Endodermal cell (in vitro differentiated cells): Measurements from ENCODE around the gene GPR39. TPM values are rescaled to one million over a fixed set of nuclear protein-coding genes. Genes with fewer than 3 reads are reported as not detected.
A peak's percentile ranks its signal among the peaks of the same experiment; 100 is the strongest.
"Not testable (repeated sequence)": the region's sequence is repeated elsewhere in the genome, so short reads cannot be mapped to it uniquely, and the experiment has no call there.

Experiments
- DNase-seq: peaks from one replicate; pipeline ENCODE4 v3.0.0-alpha.2; 2017
- H3K27ac ChIP-seq: 2 replicates; pipeline ENCODE4 v1.5.1; 2013; ENCODE audit warnings: mild to moderate bottlenecking, low read depth, low read length, moderate library complexity
- H3K27me3 ChIP-seq: 2 replicates; pipeline ENCODE4 v1.6.1; 2013; ENCODE audit warnings: mild to moderate bottlenecking, low read length, moderate library complexity; ENCODE audit not compliant: insufficient read depth, control insufficient read depth, poor library complexity, severe bottlenecking
- H3K36me3 ChIP-seq: 2 replicates; pipeline ENCODE4 v1.7.0; 2013; ENCODE audit warnings: mild to moderate bottlenecking, low read length, moderate library complexity; ENCODE audit not compliant: control insufficient read depth, insufficient read depth
- H3K4me1 ChIP-seq: one replicate; pipeline ENCODE4 v1.7.0; 2013; ENCODE audit warnings: low read length; ENCODE audit not compliant: control insufficient read depth, insufficient read depth
- H3K4me3 ChIP-seq: 2 replicates; pipeline ENCODE4 v1.5.1; 2013; ENCODE audit warnings: mild to moderate bottlenecking, low read length, moderate library complexity
- H3K9ac ChIP-seq: 2 replicates; pipeline ENCODE4 v1.6.1; 2013; ENCODE audit warnings: mild to moderate bottlenecking, low read length, moderate library complexity; ENCODE audit not compliant: poor library complexity, severe bottlenecking; ENCODE audit errors: extremely low read depth
- H3K9me3 ChIP-seq: 2 replicates; pipeline ENCODE4 v1.6.1; 2013; ENCODE audit warnings: mild to moderate bottlenecking, low read length, moderate library complexity; ENCODE audit not compliant: control insufficient read depth
- H3K27ac Mint-ChIP-seq: 2 replicates; pipeline ENCODE4 v1.8.0; 2020; ENCODE audit warnings: mixed read lengths
- H3K27me3 Mint-ChIP-seq: 2 replicates; pipeline ENCODE4 v1.8.0; 2021; ENCODE audit warnings: mild to moderate bottlenecking, mixed read lengths; ENCODE audit not compliant: insufficient read depth
- H3K36me3 Mint-ChIP-seq: 2 replicates; pipeline ENCODE4 v1.8.0; 2020; ENCODE audit warnings: low read depth, mixed read lengths
- H3K4me1 Mint-ChIP-seq: 2 replicates; pipeline ENCODE4 v1.8.0; 2020; ENCODE audit warnings: mixed read lengths
- H3K4me3 Mint-ChIP-seq: 2 replicates; pipeline ENCODE4 v1.8.0; 2020; ENCODE audit warnings: mild to moderate bottlenecking, moderate library complexity, mixed read lengths
- H3K9me3 Mint-ChIP-seq: 2 replicates; pipeline ENCODE4 v1.8.0; 2020; ENCODE audit warnings: mild to moderate bottlenecking, mixed read lengths
- WGBS, 2 experiments: methylation state at CpG; one replicate each; pipeline versions ENCODE4 v1.1.5 to v1.1.7; 2013; ENCODE audit warnings: missing lambda C conversion rate in 2 of 2, mixed read lengths in 1 of 2; ENCODE audit not compliant: insufficient coverage in 1 of 2, insufficient read length in 1 of 2; 5-methylcytosine and 5-hydroxymethylcytosine counted together
- total RNA-seq, 2 donors: library from RNA; stranded (reverse); fragmentation: NEBNext Ultra II Directional in 1 of 2; extraction: Animal tissue kit (Norgen Biotek cat#: 25700) in 1 of 2; gene quantifications; 2 replicates in 1 of 2; 3 replicates in 1 of 2; pipeline ENCODE4 v1.2.1, GENCODE V29; 2021
- TF ChIP-seq, protein P1 (sequence below): fragments of 200-600 bp; sonication (generic); conservative IDR thresholded peaks from 2 replicates; pipeline ENCODE4 v1.5.0; 2021; ENCODE audit warnings: antibody characterized with exemption, mild to moderate bottlenecking

Gene GPR39
- total RNA-seq, 2 donors from 2014 or later = 9.4 to 14.6 TPM

DNA sequence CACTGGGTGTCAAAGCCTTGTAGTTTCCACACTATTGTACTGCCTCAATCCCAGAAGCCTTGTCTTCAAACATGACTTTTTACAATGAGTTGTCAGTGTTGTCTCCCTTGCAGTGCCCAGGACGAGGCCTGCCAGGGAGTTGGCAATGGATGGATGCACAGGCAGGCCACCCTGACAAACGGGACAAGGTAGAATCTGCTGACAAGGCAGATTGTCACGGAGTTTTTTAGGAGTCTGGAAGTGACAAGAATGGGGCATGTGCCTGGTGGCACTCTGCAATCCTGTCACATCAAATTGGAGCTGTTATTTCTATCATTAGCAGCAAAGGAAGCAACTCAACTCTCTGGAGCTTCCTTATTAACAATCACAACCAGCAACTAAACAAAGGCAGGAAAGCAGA is 25.2 kb upstream of the GPR39 start:
- Mint-ChIP-seq H3K27me3 (no peaks in the 10 kb centered on the region), H3K27ac (no peak overlapping the region)

DNA sequence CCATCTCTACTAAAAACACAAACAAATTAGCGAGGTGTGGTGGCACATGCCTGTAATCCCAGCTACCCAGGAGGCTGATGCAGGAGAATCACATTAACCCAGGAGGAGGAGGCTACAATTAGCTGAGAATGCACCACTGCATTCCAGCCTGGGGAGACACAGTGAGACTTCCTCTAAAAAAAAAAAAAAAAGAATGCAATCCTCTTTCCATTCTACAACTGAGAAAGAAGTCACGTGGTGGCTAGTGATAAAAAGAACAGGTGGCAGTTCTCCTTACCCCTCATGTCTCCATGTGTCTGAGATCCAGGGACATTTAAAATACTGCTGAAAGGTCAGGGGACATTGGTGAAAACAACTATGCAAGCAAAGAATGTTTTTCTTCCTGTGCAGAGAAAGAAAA is 24.4 kb upstream of the GPR39 start:
- 11% methylated on average over 2 of the region's 2 CpGs; no CpG with 5 or more reads in 1 of the 2 experiments for WGBS, 2 experiments
- H3K4me3 ChIP-seq = no peak overlapping the region
- H3K36me3 Mint-ChIP-seq = no peaks in the 10 kb centered on the region
- no peak overlapping the region for H3K27ac ChIP-seq
- no peaks in the 10 kb centered on the region for H3K36me3 ChIP-seq
- H3K9ac ChIP-seq = no peak overlapping the region
- H3K4me3 Mint-ChIP-seq = no peak overlapping the region
- peak overlapping the region; percentile 24 for H3K27ac Mint-ChIP-seq
- TF ChIP-seq, protein P1, sequence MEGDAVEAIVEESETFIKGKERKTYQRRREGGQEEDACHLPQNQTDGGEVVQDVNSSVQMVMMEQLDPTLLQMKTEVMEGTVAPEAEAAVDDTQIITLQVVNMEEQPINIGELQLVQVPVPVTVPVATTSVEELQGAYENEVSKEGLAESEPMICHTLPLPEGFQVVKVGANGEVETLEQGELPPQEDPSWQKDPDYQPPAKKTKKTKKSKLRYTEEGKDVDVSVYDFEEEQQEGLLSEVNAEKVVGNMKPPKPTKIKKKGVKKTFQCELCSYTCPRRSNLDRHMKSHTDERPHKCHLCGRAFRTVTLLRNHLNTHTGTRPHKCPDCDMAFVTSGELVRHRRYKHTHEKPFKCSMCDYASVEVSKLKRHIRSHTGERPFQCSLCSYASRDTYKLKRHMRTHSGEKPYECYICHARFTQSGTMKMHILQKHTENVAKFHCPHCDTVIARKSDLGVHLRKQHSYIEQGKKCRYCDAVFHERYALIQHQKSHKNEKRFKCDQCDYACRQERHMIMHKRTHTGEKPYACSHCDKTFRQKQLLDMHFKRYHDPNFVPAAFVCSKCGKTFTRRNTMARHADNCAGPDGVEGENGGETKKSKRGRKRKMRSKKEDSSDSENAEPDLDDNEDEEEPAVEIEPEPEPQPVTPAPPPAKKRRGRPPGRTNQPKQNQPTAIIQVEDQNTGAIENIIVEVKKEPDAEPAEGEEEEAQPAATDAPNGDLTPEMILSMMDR = peak; percentile 50
- H3K9me3 ChIP-seq = peaks cover 5% of the 10 kb centered on the region
- no peaks in the 10 kb centered on the region for H3K27me3 Mint-ChIP-seq
- H3K27me3 ChIP-seq = no peaks in the 10 kb centered on the region
- no peaks in the 10 kb centered on the region for H3K4me1 ChIP-seq
- peaks cover 20% of the 10 kb centered on the region for H3K4me1 Mint-ChIP-seq
- H3K9me3 Mint-ChIP-seq = peaks cover 3% of the 10 kb centered on the region
- peak; percentile 85 for DNase-seq

More for the DNA sequence above, 25.2 kb upstream of the GPR39 start:
- H3K9me3 Mint-ChIP-seq = peaks cover 3% of the 10 kb centered on the region
- H3K4me3 Mint-ChIP-seq = no peak overlapping the region
- WGBS, 2 experiments = 92 to 94% methylated on average over 3 of the region's 3 CpGs
- H3K27ac ChIP-seq = no peak overlapping the region
- TF ChIP-seq, protein P1 = no peak
- peaks cover 22% of the 10 kb centered on the region for H3K4me1 Mint-ChIP-seq
- no peaks in the 10 kb centered on the region for H3K4me1 ChIP-seq
- DNase-seq = no peak
- H3K27me3 ChIP-seq = no peaks in the 10 kb centered on the region
- no peaks in the 10 kb centered on the region for H3K36me3 ChIP-seq
- H3K4me3 ChIP-seq = no peak overlapping the region
- peaks cover 5% of the 10 kb centered on the region for H3K9me3 ChIP-seq
- no peak overlapping the region for H3K9ac ChIP-seq
- H3K36me3 Mint-ChIP-seq = no peaks in the 10 kb centered on the region

GRCh38 chr2:132392879-132393278 is 23.7 kb upstream of the GPR39 start:
- H3K36me3 Mint-ChIP-seq = no peaks in the 10 kb centered on the region
- no peak overlapping the region for H3K4me3 Mint-ChIP-seq
- Histone ChIP-seq H3K36me3 (no peaks in the 10 kb centered on the region), H3K9ac (no peak overlapping the region), H3K27me3 (no peaks in the 10 kb centered on the region), H3K27ac (no peak overlapping the region), H3K4me3 (no peak overlapping the region), H3K4me1 (no peaks in the 10 kb centered on the region), H3K9me3 (peaks cover 5% of the 10 kb centered on the region)
- H3K27ac Mint-ChIP-seq = no peak overlapping the region
- TF ChIP-seq, protein P1 = no peak
- WGBS, 2 experiments = 82 to 91% methylated on average over 6 to 7 of the region's 7 CpGs
- no peak for DNase-seq
- H3K9me3 Mint-ChIP-seq = peaks cover 3% of the 10 kb centered on the region
- peaks cover 20% of the 10 kb centered on the region for H3K4me1 Mint-ChIP-seq
- H3K27me3 Mint-ChIP-seq = no peaks in the 10 kb centered on the region

- H3K9me3 ChIP-seq = peaks cover 11% of the 10 kb centered on the region
- H3K4me1 Mint-ChIP-seq = peaks cover 12% of the 10 kb centered on the region
- H3K4me3 ChIP-seq, H3K27me3 Mint-ChIP-seq, H3K4me3 Mint-ChIP-seq, H3K4me1 ChIP-seq, DNase-seq, H3K9me3 Mint-ChIP-seq, H3K36me3 Mint-ChIP-seq, H3K27me3 ChIP-seq, H3K27ac Mint-ChIP-seq, H3K27ac ChIP-seq, H3K9ac ChIP-seq, H3K36me3 ChIP-seq: not testable (repeated sequence)
- 68 to 78% methylated on average over 3 of the region's 3 CpGs for WGBS, 2 experiments
Measured at GRCh38 chr2:132397042-132397441, 19.6 kb upstream of the GPR39 start.
